H1 (cell line): ENCODE data around the gene DLX2. TPM values are rescaled to one million over a fixed set of nuclear protein-coding genes. Genes with fewer than 3 reads are reported as not detected.

Source experiments
- CTCF ChIA-PET: fragments of 300-600 bp; sonication (Branson Sonifier 250); formaldehyde crosslinking; loops from one replicate; lab custom pipeline; 2021; ENCODE audit not compliant: partially characterized antibody; lab: Charles Lee
- POLR2A ChIA-PET: fragments of 300-600 bp; sonication (Branson Sonifier 250); formaldehyde crosslinking; loops from one replicate; lab custom pipeline; 2021; ENCODE audit warnings: inconsistent platforms; ENCODE audit not compliant: partially characterized antibody; lab: Charles Lee
- DNase-seq, 2 experiments: peaks; one replicate each; pipeline versions ENCODE4 v3.0.0 to v3.0.0-alpha.2; 2010 to 2022; ENCODE audit warnings: low spot score in 2 of 2, low read depth in 1 of 2, mixed read lengths in 1 of 2
- FAIRE-seq: peaks from 2 replicates; lab custom pipeline; 2011; peaks lifted over from hg19 to GRCh38; lab: Jason Lieb, UNC
- H2AFZ ChIP-seq: 2 replicates; pipeline ENCODE4 v1.8.1; 2012; ENCODE audit warnings: low read length, inconsistent platforms
- H2AK5ac ChIP-seq: 2 replicates; pipeline ENCODE4 v1.6.1; 2013; ENCODE audit warnings: low read depth, low read length
- H2BK120ac ChIP-seq: replicated peaks from 2 replicates; pipeline ENCODE3; 2013; ENCODE audit warnings: low read depth, low read length, inconsistent platforms
- H2BK12ac ChIP-seq: 2 replicates; pipeline ENCODE4 v1.6.1; 2013; ENCODE audit warnings: low read depth, low read length
- H2BK15ac ChIP-seq: 2 replicates; pipeline ENCODE4 v1.6.1; 2013; ENCODE audit warnings: low read length
- H2BK20ac ChIP-seq: 2 replicates; pipeline ENCODE4 v1.6.1; 2013; ENCODE audit warnings: low read length
- H2BK5ac ChIP-seq: 2 replicates; pipeline ENCODE4 v1.6.1; 2013; ENCODE audit warnings: low read depth, low read length
- H3K14ac ChIP-seq: 2 replicates; pipeline ENCODE4 v1.6.1; 2013; ENCODE audit warnings: inconsistent platforms; ENCODE audit not compliant: insufficient read length
- H3K18ac ChIP-seq: 2 replicates; pipeline ENCODE4 v1.6.1; 2013; ENCODE audit warnings: low read length; ENCODE audit errors: extremely low read depth
- H3K23ac ChIP-seq: 2 replicates; pipeline ENCODE4 v1.6.1; 2013; ENCODE audit warnings: inconsistent platforms; ENCODE audit not compliant: insufficient read length
- H3K23me2 ChIP-seq: 2 replicates; pipeline ENCODE4 v1.6.1; 2013; ENCODE audit warnings: low read depth, low read length
- H3K27ac ChIP-seq: 2 replicates; pipeline ENCODE4 v1.6.1; 2011; ENCODE audit warnings: low read depth, low read length, inconsistent platforms
- H3K27me3 ChIP-seq, 4 experiments: replicated peaks in 1 of 4; 1 replicate in 1 of 4; 2 replicates in 3 of 4; pipeline versions ENCODE4 v1.6.1 to v1.8.1; 2011 to 2013; ENCODE audit warnings: low read length in 3 of 4, mild to moderate bottlenecking in 3 of 4, inconsistent platforms in 2 of 4, mixed read lengths in 2 of 4, moderate library complexity in 1 of 4; ENCODE audit not compliant: control insufficient read depth in 3 of 4, insufficient read depth in 3 of 4; ENCODE audit errors: extremely low read depth in 1 of 4
- H3K36me3 ChIP-seq, 4 experiments: 2 replicates each; pipeline versions ENCODE4 v1.6.1 to v1.8.1; 2011 to 2013; ENCODE audit warnings: mild to moderate bottlenecking in 4 of 4, low read length in 3 of 4, moderate library complexity in 2 of 4, control low read depth in 1 of 4, inconsistent platforms in 1 of 4; ENCODE audit not compliant: insufficient read depth in 4 of 4, control insufficient read depth in 2 of 4
- H3K4ac ChIP-seq: replicated peaks from 2 replicates; pipeline ENCODE3; 2013; ENCODE audit warnings: low read length, low read depth, mixed read lengths, inconsistent platforms; ENCODE audit not compliant: insufficient read length
- H3K4me1 ChIP-seq, 4 experiments: replicated peaks in 1 of 4; 1 replicate in 1 of 4; 2 replicates in 3 of 4; pipeline versions ENCODE4 v1.6.1 to v1.8.1; 2011 to 2013; ENCODE audit warnings: low read length in 3 of 4, inconsistent platforms in 2 of 4, mixed read lengths in 1 of 4; ENCODE audit not compliant: insufficient read depth in 4 of 4, control insufficient read depth in 3 of 4
- H3K4me2 ChIP-seq, 2 experiments: 2 replicates each; pipeline versions ENCODE4 v1.6.1 to v1.8.1; 2011 to 2013; ENCODE audit warnings: low read depth in 2 of 2, low read length in 2 of 2, control low read depth in 1 of 2, inconsistent platforms in 1 of 2, mild to moderate bottlenecking in 1 of 2; ENCODE audit not compliant: insufficient read depth in 1 of 2
- H3K4me3 ChIP-seq, 4 experiments: fragments of 200-600, 300-600 bp in 1 of 4; sonication (generic), shearing (Covaris generic), sonication (Bioruptor Twin) in 1 of 4; 2 replicates each; pipeline versions ENCODE4 v1.5.1 to v1.8.1; 2011 to 2016; ENCODE audit warnings: low read length in 4 of 4, low read depth in 3 of 4, control low read depth in 2 of 4, inconsistent platforms in 2 of 4, mild to moderate bottlenecking in 2 of 4, mixed read lengths in 1 of 4, moderate library complexity in 1 of 4; ENCODE audit not compliant: insufficient read depth in 2 of 4; ENCODE audit errors: extremely low read depth in 1 of 4
- H3K56ac ChIP-seq: replicated peaks from 2 replicates; pipeline ENCODE3; 2013; ENCODE audit warnings: low read depth, mild to moderate bottlenecking, mixed read lengths, low read length, inconsistent platforms; ENCODE audit not compliant: insufficient read length
- H3K79me1 ChIP-seq: 2 replicates; pipeline ENCODE4 v1.6.1; 2013; ENCODE audit warnings: low read depth, low read length, control low read depth
- H3K79me2 ChIP-seq, 2 experiments: 2 replicates each; pipeline versions ENCODE4 v1.6.1 to v1.8.1; 2012 to 2013; ENCODE audit warnings: low read length in 2 of 2, mild to moderate bottlenecking in 2 of 2, inconsistent platforms in 1 of 2; ENCODE audit not compliant: insufficient read depth in 2 of 2, control insufficient read depth in 1 of 2
- H3K9ac ChIP-seq, 4 experiments: replicated peaks in 1 of 4; 1 replicate in 1 of 4; 2 replicates in 3 of 4; pipeline versions ENCODE4 v1.6.1 to v1.8.1; 2011 to 2013; ENCODE audit warnings: low read depth in 3 of 4, low read length in 3 of 4, control low read depth in 2 of 4, mild to moderate bottlenecking in 2 of 4, moderate library complexity in 2 of 4, inconsistent platforms in 1 of 4; ENCODE audit errors: extremely low read depth in 1 of 4
- H3K9me3 ChIP-seq, 2 experiments: 2 replicates each; pipeline versions ENCODE4 v1.6.1 to v1.8.1; 2012 to 2013; ENCODE audit warnings: mild to moderate bottlenecking in 2 of 2, moderate library complexity in 2 of 2, control low read depth in 1 of 2, inconsistent platforms in 1 of 2, low read depth in 1 of 2, low read length in 1 of 2, mixed read lengths in 1 of 2; ENCODE audit not compliant: insufficient read depth in 2 of 2
- H4K20me1 ChIP-seq, 2 experiments: replicated peaks in 1 of 2; 2 replicates each; pipeline versions ENCODE3 to v1.8.1; 2011 to 2013; ENCODE audit warnings: inconsistent platforms in 2 of 2, low read length in 2 of 2, mild to moderate bottlenecking in 1 of 2; ENCODE audit not compliant: insufficient read depth in 2 of 2, control insufficient read depth in 1 of 2
- H4K5ac ChIP-seq: 2 replicates; pipeline ENCODE4 v1.6.1; 2013; ENCODE audit warnings: low read length, low read depth, mixed read lengths, inconsistent platforms; ENCODE audit not compliant: insufficient read length
- H4K8ac ChIP-seq: 2 replicates; pipeline ENCODE4 v1.8.0; 2013; ENCODE audit warnings: mild to moderate bottlenecking, moderate library complexity, low read length, inconsistent platforms; ENCODE audit not compliant: insufficient read depth; ENCODE audit errors: extremely low read depth
- H4K91ac ChIP-seq: replicated peaks from 2 replicates; pipeline ENCODE3; 2013; ENCODE audit warnings: low read length, mixed read lengths, inconsistent platforms; ENCODE audit not compliant: insufficient read length
- CBX8 ChIP-seq: fragments of 300-800, 300-1000 bp; sonication (generic); IDR thresholded peaks from 2 replicates; pipeline ENCODE4 v1.7.1; 2016; ENCODE audit warnings: low read depth, low read length, borderline replicate concordance
- CEBPB ChIP-seq: IDR thresholded peaks from 2 replicates; pipeline ENCODE4 v1.6.1; 2012; ENCODE audit warnings: low read depth, low read length
- EZH2 ChIP-seq: fragments of 200-600 bp; sonication (generic); IDR thresholded peaks from 2 replicates; pipeline ENCODE4 v1.7.1; 2012; ENCODE audit warnings: low read depth, mild to moderate bottlenecking, moderate library complexity, low read length, inconsistent platforms; ENCODE audit not compliant: severe bottlenecking
- POLR2A ChIP-seq, 2 experiments: IDR thresholded peaks; 1 replicate in 1 of 2; 2 replicates in 1 of 2; pipeline ENCODE4 v1.6.1; 2011; ENCODE audit warnings: low read depth in 2 of 2, low read length in 2 of 2, mild to moderate bottlenecking in 2 of 2; ENCODE audit errors: control extremely low read depth in 1 of 2
- SP1 ChIP-seq: IDR thresholded peaks from 2 replicates; pipeline ENCODE4 v1.6.1; 2011; ENCODE audit warnings: low read depth, low read length
- SRF ChIP-seq: IDR thresholded peaks from 2 replicates; pipeline ENCODE4 v1.6.1; 2011; ENCODE audit warnings: mild to moderate bottlenecking, low read depth, low read length, moderate library complexity
- WGBS, 2 experiments: shearing (Covaris generic) in 1 of 2; methylation state at CpG; one replicate each; pipeline versions ENCODE4 v1.1.6 to v1.1.7; 2013 to 2015; ENCODE audit warnings: low lambda C conversion rate in 2 of 2, mixed read lengths in 2 of 2, inconsistent platforms in 1 of 2, low coverage in 1 of 2, missing lambda C conversion rate in 1 of 2; ENCODE audit not compliant: insufficient replicate concordance in 2 of 2, insufficient coverage in 1 of 2, insufficient read length in 1 of 2; ENCODE audit errors: extremely low coverage in 1 of 2, missing lambda C conversion rate in 1 of 2; 5-methylcytosine and 5-hydroxymethylcytosine counted together
- polyA plus RNA-seq, 7 experiments: library from polyadenylated mRNA; depleted of rRNA in 3 of 7; stranded (reverse) in 5 of 7; unstranded in 2 of 7; fragments of >200 nt in 5 of 7; fragments of 200-250 nt in 2 of 7; gene quantifications; 1 replicate in 5 of 7; 2 replicates in 1 of 7; 4 replicates in 1 of 7; pipeline versions ENCODE4 v1.2.1 to v1.2.3, GENCODE V29; 2011 to 2013; ENCODE audit warnings: missing spikeins in 2 of 7, mixed read lengths in 2 of 7
- total RNA-seq: library from RNA; stranded (reverse); fragmentation: NEBNext Ultra II Directional; extraction: Animal tissue kit (Norgen Biotek cat#: 25700); gene quantifications from 2 replicates; pipeline ENCODE4 v1.2.1, GENCODE V29; 2021

Gene DLX2
- total and polyA plus RNA-seq, 2 of the 8 experiments (the other 6 are each of a cell fraction or from before 2014, with no cell fraction given) = 0.45 TPM; not detected in 1

- POLR2A ChIA-PET = interaction anchor here (1.5 kb wide), 1 partner anchor 11 kb away, joined by 7 read pairs; no protein-coding TSS in a partner anchor
- Histone ChIP-seq H2BK15ac (no peak overlapping the region), H2BK20ac (no peak overlapping the region), H3K9me3 (no peaks in the 10 kb centered on the region), H3K79me1 (no peaks in the 10 kb centered on the region), H2BK5ac (no peak overlapping the region), H3K4ac (no peak overlapping the region), H3K27ac (no peak overlapping the region), H2BK12ac (no peak overlapping the region), H3K27me3 (no peaks in the 10 kb centered on the region), H4K20me1 (no peaks in the 10 kb centered on the region), H2BK120ac (no peak overlapping the region), H3K4me1 (no peaks in the 10 kb centered on the region), H3K79me2 (no peaks in the 10 kb centered on the region), H3K36me3 (no peaks in the 10 kb centered on the region), H2AK5ac (no peak overlapping the region), H4K91ac (no peak overlapping the region), H3K4me3 (no peak overlapping the region), H3K18ac (no peak overlapping the region), H3K56ac (no peak overlapping the region), H3K23me2 (no peaks in the 10 kb centered on the region), H3K9ac (no peak overlapping the region), H4K5ac (no peak overlapping the region), H3K4me2 (no peak overlapping the region), H2AFZ (no peak overlapping the region), H3K14ac (no peak overlapping the region), H3K23ac (no peak overlapping the region), H4K8ac (no peak overlapping the region)
- TF ChIP-seq CBX8 (no peak), SRF (no peak), EZH2 (no peak), SP1 (no peak), CEBPB (no peak), POLR2A (IDR thresholded peaks at IDR 0.05; ENCODE audit: control extremely low read depth in 1 of 2, low read depth in 2 of 2, low read length in 2 of 2) (no peak)
- no peak for FAIRE-seq
- no peak for DNase-seq
- 92% methylated on average over 9 of the region's 9 CpGs; no CpG with 5 or more reads in 1 of the 2 experiments for WGBS, 2 experiments
- CTCF ChIA-PET = interaction anchor here (0.6 to 1.4 kb wide), 4 partner anchors 11 to 363 kb away, joined by 3 to 4 read pairs (median 4); no protein-coding TSS in a partner anchor
Measured at GRCh38 chr2:172063446-172063845, 39.3 kb downstream of the DLX2 start.
